Neuron (in vitro differentiated cells): Measurements from ENCODE around the gene NCR1.
"Not testable (repeated sequence)": the region's sequence is repeated elsewhere in the genome, so short reads cannot be mapped to it uniquely, and the experiment has no call there.

Experiments
- H2AFZ ChIP-seq: one replicate; pipeline ENCODE4 v1.6.1; 2013; ENCODE audit warnings: low read depth, mild to moderate bottlenecking, inconsistent platforms, low read length, moderate library complexity
- H3K27me3 ChIP-seq: one replicate; pipeline ENCODE4 v1.6.1; 2013; ENCODE audit warnings: low read length; ENCODE audit not compliant: insufficient read depth
- H3K36me3 ChIP-seq: one replicate; pipeline ENCODE4 v1.6.1; 2013; ENCODE audit warnings: low read length; ENCODE audit not compliant: insufficient read depth
- H3K4me1 ChIP-seq: one replicate; pipeline ENCODE4 v1.6.1; 2013; ENCODE audit warnings: low read length; ENCODE audit not compliant: insufficient read depth
- H3K4me3 ChIP-seq: 2 replicates; pipeline ENCODE4 v1.5.1; 2013; ENCODE audit warnings: mild to moderate bottlenecking, low read length, moderate library complexity
- H3K9me3 ChIP-seq: one replicate; pipeline ENCODE4 v1.6.1; 2013; ENCODE audit warnings: low read length

NCR1 gene, protein sequence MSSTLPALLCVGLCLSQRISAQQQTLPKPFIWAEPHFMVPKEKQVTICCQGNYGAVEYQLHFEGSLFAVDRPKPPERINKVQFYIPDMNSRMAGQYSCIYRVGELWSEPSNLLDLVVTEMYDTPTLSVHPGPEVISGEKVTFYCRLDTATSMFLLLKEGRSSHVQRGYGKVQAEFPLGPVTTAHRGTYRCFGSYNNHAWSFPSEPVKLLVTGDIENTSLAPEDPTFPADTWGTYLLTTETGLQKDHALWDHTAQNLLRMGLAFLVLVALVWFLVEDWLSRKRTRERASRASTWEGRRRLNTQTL

GRCh38 chr19:54905803-54906511 lies at the start of gene NCR1:
TSS of gene NCR1 (plus strand) at chr19:54906148. CDS start at chr19:54906188, 40 bp downstream.
- Histone ChIP-seq H3K4me3 (no peak within 1 kb of the TSS), H3K9me3 (peaks cover 4% of the 10 kb centered on the region), H3K27me3 (peaks cover 2% of the 10 kb centered on the region), H2AFZ (no peak within 1 kb of the TSS), H3K4me1 (no peaks in the 10 kb centered on the region), H3K36me3 (no peaks in the 10 kb centered on the region)

GRCh38 chr19:54858476-54858875 lies 47.5 kb upstream of the NCR1 start:
- H3K9me3 ChIP-seq, H3K36me3 ChIP-seq, H3K4me1 ChIP-seq, H2AFZ ChIP-seq, H3K4me3 ChIP-seq, H3K27me3 ChIP-seq: not testable (repeated sequence)

DNA sequence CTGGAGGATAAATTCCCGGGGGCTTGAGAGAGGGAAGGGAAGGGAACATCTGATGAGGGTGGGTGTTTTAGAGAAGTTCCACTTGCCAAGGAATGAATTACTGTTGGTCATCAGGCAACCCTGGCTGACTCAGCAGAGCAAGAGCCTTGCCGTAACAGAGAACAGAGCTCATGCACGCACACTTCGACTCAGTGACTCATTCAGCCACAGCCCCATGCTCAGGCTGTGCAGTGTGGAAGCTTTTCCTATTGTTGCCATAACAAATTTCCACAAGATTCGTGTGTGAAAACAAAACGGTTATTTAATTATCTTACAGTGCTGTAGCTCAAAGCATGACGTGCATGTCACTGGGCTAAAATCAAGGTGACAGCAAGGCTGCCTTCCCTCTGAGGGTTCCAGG lies 46.5 kb upstream of the NCR1 start:
- not testable (repeated sequence) for H3K9me3 ChIP-seq, H3K4me1 ChIP-seq, H3K27me3 ChIP-seq, H2AFZ ChIP-seq, H3K36me3 ChIP-seq, H3K4me3 ChIP-seq

DNA sequence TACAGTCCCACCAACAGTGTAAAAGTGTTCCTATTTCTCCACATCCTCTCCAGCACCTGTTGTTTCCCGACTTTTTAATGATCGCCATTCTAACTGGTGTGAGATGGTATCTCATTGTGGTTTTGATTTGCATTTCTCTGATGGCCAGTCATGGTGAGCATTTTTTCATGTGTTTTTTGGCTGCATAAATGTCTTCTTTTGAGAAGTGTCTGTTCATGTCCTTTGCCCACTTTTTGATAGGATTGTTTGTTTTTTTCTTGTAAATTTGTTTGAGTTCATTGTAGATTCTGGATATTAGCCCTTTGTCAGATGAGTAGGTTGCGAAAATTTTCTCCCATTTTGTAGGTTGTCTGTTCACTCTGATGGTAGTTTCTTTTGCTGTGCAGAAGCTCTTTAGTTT lies 42.5 kb upstream of the NCR1 start:
- H2AFZ ChIP-seq, H3K27me3 ChIP-seq, H3K4me3 ChIP-seq, H3K36me3 ChIP-seq, H3K9me3 ChIP-seq, H3K4me1 ChIP-seq: not testable (repeated sequence)

- Histone ChIP-seq H3K4me3 (no peak overlapping the region), H3K27me3 (no peaks in the 10 kb centered on the region), H3K9me3 (no peaks in the 10 kb centered on the region), H3K4me1 (no peaks in the 10 kb centered on the region), H2AFZ (no peak overlapping the region), H3K36me3 (no peaks in the 10 kb centered on the region)
Observed at GRCh38 chr19:54871696-54872095, 34.3 kb upstream of the NCR1 start.

DNA sequence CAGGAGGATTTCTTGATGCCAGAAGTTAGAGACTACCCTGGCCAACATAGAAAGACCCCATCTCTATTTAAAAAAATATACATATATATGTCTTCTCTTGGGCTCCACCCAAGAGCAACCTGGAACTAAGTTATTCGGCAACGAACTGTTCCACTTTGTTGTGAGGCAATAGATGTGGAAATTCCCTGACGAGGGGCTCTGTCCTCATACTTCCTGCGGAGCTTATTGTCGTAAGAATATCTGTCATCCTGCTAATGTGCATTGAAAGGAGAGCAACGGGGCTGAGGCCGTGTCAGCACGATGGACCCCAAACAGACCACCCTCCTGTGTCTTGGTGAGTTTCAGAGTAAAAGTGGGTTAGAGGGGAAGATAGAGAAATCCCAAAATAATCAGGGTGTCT lies 32.0 kb upstream of the NCR1 start, which contains the start of gene FCAR:
Gene FCAR (plus strand): TSS at position 246 of the 400 bp plus-strand sequence. CDS start 55 bp downstream, at position 301.
- no peaks in the 10 kb centered on the region for H3K36me3 ChIP-seq
- H3K4me3 ChIP-seq, result no peak within 1 kb of the TSS
- no peaks in the 10 kb centered on the region for H3K27me3 ChIP-seq
- H2AFZ ChIP-seq, result no peak within 1 kb of the TSS
- H3K4me1 ChIP-seq, result no peaks in the 10 kb centered on the region
- no peaks in the 10 kb centered on the region for H3K9me3 ChIP-seq

DNA sequence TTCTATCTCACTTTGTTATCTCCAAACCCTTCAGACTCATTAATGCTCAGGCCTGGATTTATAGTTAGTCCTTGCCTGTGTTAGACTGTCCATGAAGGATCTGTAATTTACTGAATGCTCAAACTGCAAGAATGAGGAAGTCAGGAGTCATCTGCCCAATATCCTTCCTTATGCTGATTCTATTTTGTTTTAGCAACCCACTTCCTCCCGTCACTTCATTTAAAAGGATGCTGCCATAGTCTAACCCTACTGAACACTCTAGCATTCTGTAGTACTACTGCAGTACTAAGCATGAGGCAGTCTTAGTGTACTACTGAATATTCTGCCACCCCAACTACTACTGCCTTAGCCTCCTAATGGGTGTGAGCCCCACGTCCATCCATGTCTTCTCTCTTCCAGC lies 30.4 kb upstream of the NCR1 start:
- Histone ChIP-seq H3K27me3 (no peaks in the 10 kb centered on the region), H3K4me1 (no peaks in the 10 kb centered on the region), H3K36me3 (no peaks in the 10 kb centered on the region), H2AFZ (no peak overlapping the region), H3K4me3 (no peak overlapping the region), H3K9me3 (no peaks in the 10 kb centered on the region)

DNA sequence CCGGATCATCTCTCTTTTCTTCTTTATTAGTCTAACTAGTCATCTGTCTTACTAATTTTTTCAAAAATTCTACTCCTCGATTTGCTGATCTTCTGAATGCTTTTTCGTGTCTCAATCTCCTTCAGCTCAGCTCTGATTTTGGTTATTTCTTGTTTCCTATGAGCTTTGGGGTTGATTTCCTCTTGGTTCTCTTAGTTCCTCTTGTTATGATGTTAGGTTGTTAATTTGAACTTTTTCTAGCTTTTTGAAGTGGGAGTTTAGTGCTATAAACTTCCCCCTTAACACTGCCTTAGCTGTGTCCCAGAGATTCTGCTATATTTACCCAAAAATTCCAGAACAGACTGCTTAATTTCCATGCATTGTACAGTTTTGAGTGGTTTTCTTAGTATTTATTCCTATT lies 28.5 kb upstream of the NCR1 start:
- H3K36me3 ChIP-seq, result no peaks in the 10 kb centered on the region
- no peak overlapping the region for H2AFZ ChIP-seq
- H3K27me3 ChIP-seq, result peaks cover 4% of the 10 kb centered on the region
- no peak overlapping the region for H3K4me3 ChIP-seq
- no peaks in the 10 kb centered on the region for H3K4me1 ChIP-seq
- no peaks in the 10 kb centered on the region for H3K9me3 ChIP-seq

DNA sequence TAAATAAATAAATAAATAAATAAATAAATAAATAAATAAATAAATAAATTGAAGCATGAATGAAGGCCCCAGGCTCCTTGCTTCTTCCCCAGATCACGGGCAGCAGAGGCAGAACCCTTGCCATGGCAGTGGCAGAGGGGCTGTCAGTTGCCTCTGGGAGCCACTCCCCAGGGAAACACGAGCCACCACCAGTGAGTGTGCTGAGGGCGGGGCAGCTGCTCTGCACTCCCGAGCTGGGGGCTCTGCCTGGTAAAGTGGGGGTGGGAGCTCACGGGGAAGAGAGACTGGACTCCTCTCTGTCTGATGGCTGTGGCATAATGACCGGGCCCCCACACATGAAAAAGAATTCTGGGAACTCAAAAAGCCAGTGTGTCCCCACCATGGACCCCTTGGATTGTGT lies 24.1 kb upstream of the NCR1 start:
- no peaks in the 10 kb centered on the region for H3K4me1 ChIP-seq

GRCh38 chr19:54882758-54883157 lies 23.2 kb upstream of the NCR1 start:
- Histone ChIP-seq H3K9me3 (no peaks in the 10 kb centered on the region), H3K36me3 (no peaks in the 10 kb centered on the region), H3K4me3 (no peak overlapping the region), H3K4me1 (no peaks in the 10 kb centered on the region), H3K27me3 (peaks cover 4% of the 10 kb centered on the region), H2AFZ (no peak overlapping the region)

More for the DNA sequence above, 24.1 kb upstream of the NCR1 start:
- no peaks in the 10 kb centered on the region for H3K36me3 ChIP-seq
- H3K27me3 ChIP-seq, result peaks cover 4% of the 10 kb centered on the region
- no peak overlapping the region for H2AFZ ChIP-seq
- H3K4me3 ChIP-seq, result no peak overlapping the region
- no peaks in the 10 kb centered on the region for H3K9me3 ChIP-seq

GRCh38 chr19:54883228-54883627 lies 22.7 kb upstream of the NCR1 start:
- Histone ChIP-seq H3K9me3 (no peaks in the 10 kb centered on the region), H3K36me3 (no peaks in the 10 kb centered on the region)

DNA sequence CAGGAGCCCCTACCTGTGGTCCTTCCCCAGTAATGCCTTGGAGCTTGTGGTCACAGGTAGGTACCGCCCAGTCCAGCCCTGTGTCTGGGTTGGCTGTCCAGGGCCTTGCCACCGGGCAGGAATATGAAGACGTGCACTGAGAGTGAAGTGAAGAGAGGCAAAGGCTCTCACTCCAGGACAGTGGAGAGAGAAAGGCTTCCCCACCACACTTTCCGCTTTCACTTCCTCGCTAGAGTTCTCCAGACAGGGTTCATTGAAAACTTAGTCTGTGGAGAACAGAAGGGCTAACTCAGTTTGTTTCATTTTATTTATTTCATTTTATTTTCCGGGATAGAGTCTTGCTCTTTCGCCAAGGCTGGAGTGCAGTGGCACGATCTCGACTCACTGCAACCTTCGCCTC lies 17.7 kb upstream of the NCR1 start:
- Histone ChIP-seq H3K27me3 (no peaks in the 10 kb centered on the region), H3K4me3 (no peak overlapping the region), H3K4me1 (no peaks in the 10 kb centered on the region), H3K9me3 (no peaks in the 10 kb centered on the region), H2AFZ (no peak overlapping the region), H3K36me3 (no peaks in the 10 kb centered on the region)

More at GRCh38 chr19:54883228-54883627, 22.7 kb upstream of the NCR1 start:
- no peak overlapping the region for H2AFZ ChIP-seq
- no peak overlapping the region for H3K4me3 ChIP-seq
- H3K4me1 ChIP-seq, result no peaks in the 10 kb centered on the region
- peaks cover 4% of the 10 kb centered on the region for H3K27me3 ChIP-seq

GRCh38 chr19:54889566-54889965 lies 16.4 kb upstream of the NCR1 start:
- no peaks in the 10 kb centered on the region for H3K27me3 ChIP-seq
- H3K4me3 ChIP-seq, result no peak overlapping the region
- H3K4me1 ChIP-seq, result no peaks in the 10 kb centered on the region
- H2AFZ ChIP-seq, result no peak overlapping the region
- no peaks in the 10 kb centered on the region for H3K9me3 ChIP-seq
- no peaks in the 10 kb centered on the region for H3K36me3 ChIP-seq
